NCI-H748 treated with DMSO at 0.1 percent for 48 hours (cell line): ENCODE data around the gene AGO3.

Source experiments
- DNase-seq: peaks from one replicate; lab custom pipeline; 2025; lab: John Stamatoyannopoulos, UW

The AGO3 gene

GRCh38 chr1:36096500-36097432, 165.9 kb downstream of the AGO3 start:
- DNase-seq, result no peak

GRCh38 chr1:36097693-36098585, 167.0 kb downstream of the AGO3 start:
- no peak for DNase-seq

GRCh38 chr1:36098650-36099365, 167.9 kb downstream of the AGO3 start:
- DNase-seq, result no peak

GRCh38 chr1:36099681-36100341, 168.9 kb downstream of the AGO3 start:
- peak; percentile 7 for DNase-seq

- DNase-seq, result no peak
Observed at GRCh38 chr1:36100376-36100775, 169.5 kb downstream of the AGO3 start.

- DNase-seq, result no peak
Observed at GRCh38 chr1:36101546-36101945, 170.6 kb downstream of the AGO3 start.

GRCh38 chr1:36106269-36106668, 175.4 kb downstream of the AGO3 start:
- no peak for DNase-seq

- no peak for DNase-seq
Observed at GRCh38 chr1:36107394-36107793, 176.5 kb downstream of the AGO3 start.

GRCh38 chr1:36108314-36108713, 177.4 kb downstream of the AGO3 start:
- no peak for DNase-seq

- no peak for DNase-seq
Observed at GRCh38 chr1:36109041-36109679, 178.3 kb downstream of the AGO3 start.

- no peak for DNase-seq
Observed at GRCh38 chr1:36111151-36111550, 180.2 kb downstream of the AGO3 start.

GRCh38 chr1:36112823-36113222, 181.9 kb downstream of the AGO3 start:
- DNase-seq, result no peak

- DNase-seq, result no peak
Observed at GRCh38 chr1:36114371-36114770, 183.5 kb downstream of the AGO3 start.

- DNase-seq, result no peak
Observed at GRCh38 chr1:36115200-36115669, 184.3 kb downstream of the AGO3 start.

- no peak for DNase-seq
Observed at GRCh38 chr1:36115931-36116330, 185.0 kb downstream of the AGO3 start.

- DNase-seq, result no peak
Observed at GRCh38 chr1:36116901-36117300, 186.0 kb downstream of the AGO3 start.

- DNase-seq, result no peak
Observed at GRCh38 chr1:36118447-36119204, 187.7 kb downstream of the AGO3 start.

GRCh38 chr1:36119456-36119855, 188.6 kb downstream of the AGO3 start:
- no peak for DNase-seq
